K562 (cell line): ENCODE measurements around the gene LASP1NB.

Experiments used
- ARID3A ChIP-seq: IDR thresholded peaks from 2 replicates; pipeline ENCODE4 v1.6.1; 2012; ENCODE audit warnings: low read depth, low read length, improper control_type of control experiment, borderline replicate concordance
- ARNT ChIP-seq, 2 experiments: fragments of 450-650 bp; IDR thresholded peaks; 2 replicates each; pipeline ENCODE4 v1.6.1; 2016; ENCODE audit warnings: mild to moderate bottlenecking in 1 of 2
- ATF2 ChIP-seq: sonication (generic); formaldehyde crosslinking; IDR thresholded peaks from 2 replicates; pipeline ENCODE4 v1.8.1; 2022; ENCODE audit warnings: missing genetic modification reagents
- CAMTA2 ChIP-seq: fragments of 250-450 bp; sonication (Bioruptor Pico); conservative IDR thresholded peaks from 2 replicates; pipeline ENCODE4 v1.5.1; 2022
- E2F3 ChIP-seq: fragments of 250-450 bp; sonication (Bioruptor Pico); IDR thresholded peaks from 2 replicates; pipeline ENCODE4 v1.4.0; 2020; ENCODE audit warnings: mild to moderate bottlenecking
- FOSL1 ChIP-seq: fragments of 200-800 bp; sonication (Bioruptor generic); conservative IDR thresholded peaks from 2 replicates; pipeline ENCODE4 v1.6.1; 2016; ENCODE audit warnings: missing genetic modification characterization, missing compliant biosample characterization
- FOXA3 ChIP-seq, 2 experiments: fragments of 450-650 bp in 1 of 2; sonication (generic) in 1 of 2; formaldehyde crosslinking; IDR thresholded peaks in 1 of 2; conservative IDR thresholded peaks in 1 of 2; 2 replicates each; pipeline versions ENCODE4 v1.4.0 to v1.8.0; 2020 to 2022; ENCODE audit warnings: mild to moderate bottlenecking in 2 of 2, missing genetic modification reagents in 1 of 2
- ILF3 ChIP-seq: fragments of 450-650 bp; IDR thresholded peaks from 2 replicates; pipeline ENCODE4 v1.6.1; 2018; ENCODE audit warnings: antibody characterized with exemption, mild to moderate bottlenecking, moderate library complexity, borderline replicate concordance
- MXI1 ChIP-seq: IDR thresholded peaks from 2 replicates; pipeline ENCODE4 v1.6.1; 2011; ENCODE audit warnings: low read depth, mild to moderate bottlenecking, improper control_type of control experiment, low read length
- NELFE ChIP-seq: IDR thresholded peaks from 2 replicates; pipeline ENCODE4 v1.6.1; 2011; ENCODE audit warnings: mild to moderate bottlenecking; ENCODE audit not compliant: insufficient read depth, insufficient read length
- NFRKB ChIP-seq: fragments of 450-650 bp; IDR thresholded peaks from 2 replicates; pipeline ENCODE4 v1.6.1; 2016; ENCODE audit warnings: low read depth
- POLR2B ChIP-seq: fragments of 450-650 bp; IDR thresholded peaks from 2 replicates; pipeline ENCODE4 v1.6.1; 2018; ENCODE audit warnings: low read depth; ENCODE audit not compliant: partially characterized antibody
- SIN3B ChIP-seq: fragments of 450-650 bp; IDR thresholded peaks from 2 replicates; pipeline ENCODE4 v1.6.1; 2017; ENCODE audit warnings: low read depth, mild to moderate bottlenecking, moderate library complexity
- STAG1 ChIP-seq: sonication (generic); formaldehyde crosslinking; IDR thresholded peaks from 2 replicates; pipeline ENCODE4 v1.5.0; 2020; ENCODE audit warnings: missing genetic modification reagents, borderline replicate concordance
- TSHZ1 ChIP-seq: fragments of 250-450 bp; sonication (Bioruptor Pico); IDR thresholded peaks from 2 replicates; pipeline ENCODE4 v1.4.0; 2020; ENCODE audit warnings: mild to moderate bottlenecking, moderate library complexity
- U2AF2 ChIP-seq: fragments of 200-400 bp; formaldehyde crosslinking; optimal IDR thresholded peaks from 2 replicates; pipeline ENCODE3; 2017; ENCODE audit warnings: low read depth, mild to moderate bottlenecking, low read length
- ZBTB33 ChIP-seq: sonication (generic); formaldehyde crosslinking; IDR thresholded peaks from 2 replicates; pipeline ENCODE4 v1.8.1; 2023; ENCODE audit warnings: mild to moderate bottlenecking, missing genetic modification reagents
- ZKSCAN8 ChIP-seq: fragments of 200-800 bp; sonication (Bioruptor generic); IDR thresholded peaks from 2 replicates; pipeline ENCODE4 v1.6.1; 2016; ENCODE audit warnings: missing genetic modification characterization, missing compliant biosample characterization
- ZNF707 ChIP-seq: fragments of 250-450 bp; sonication (Bioruptor Pico); conservative IDR thresholded peaks from 2 replicates; pipeline ENCODE4 v1.8.0; 2022; ENCODE audit warnings: inconsistent platforms, mild to moderate bottlenecking, moderate library complexity
- ZNF77 ChIP-seq: fragments of 250-450 bp; sonication (Bioruptor Pico); IDR thresholded peaks from 2 replicates; pipeline ENCODE4 v1.5.0; 2020

LASP1NB gene

GRCh38 chr17:38900978-38901656, 24.3 kb upstream of the LASP1NB start (continued):
- TF ChIP-seq ATF2 (CRISPR knock-in tag) (no peak), ILF3 (no peak), CAMTA2 (no peak), NELFE (no peak), U2AF2 (no peak), ZNF707 (CRISPR knock-in tag) (no peak), SIN3B (no peak), POLR2B (no peak), MXI1 (no peak), NFRKB (no peak), FOSL1 (peak; percentile 81), ZNF77 (no peak), ZBTB33 (CRISPR knock-in tag) (peak; percentile 9; the same call in 1 of the 2 replicates), ARID3A (no peak), E2F3 (no peak), ZKSCAN8 (no peak), TSHZ1 (CRISPR knock-in tag) (no peak), FOXA3 (CRISPR knock-in tag; conservative IDR thresholded peaks at IDR 0.05 in 1 of 2, IDR thresholded peaks at IDR 0.05 in 1 of 2) (no peak; a peak in 1 of 4 replicates), ARNT (IDR thresholded peaks at IDR 0.05) (peak in 1 of 2 experiments; percentile 77; a peak in 1 of 4 replicates), STAG1 (CRISPR knock-in tag) (no peak)
